AG04449 (cell line): ENCODE results near the gene CDC16.
A peak's percentile ranks its signal among the peaks of the same experiment; 100 is the strongest.

ENCODE experiments used
- CTCF ChIA-PET: fragments of 350-600 bp; formaldehyde crosslinking; extraction: SDS; loops from one replicate; lab custom pipeline; 2021; ENCODE audit warnings: antibody characterized with exemption; lab: Yijun Ruan, JAX
- POLR2A ChIA-PET: fragments of 400-600, 350-600 bp; formaldehyde crosslinking; extraction: SDS; loops from one replicate; lab custom pipeline; 2020; ENCODE audit warnings: antibody characterized with exemption, inconsistent platforms; lab: Yijun Ruan, JAX
- DNase-seq: peaks from one replicate; pipeline ENCODE4 v3.0.0-alpha.2; 2010; ENCODE audit warnings: low read depth, low spot score
- H3K4me3 ChIP-seq: 2 replicates; pipeline ENCODE4 v1.5.1; 2011; ENCODE audit warnings: low read depth, mild to moderate bottlenecking, control low read depth, low read length
- TF ChIP-seq, protein P1 (sequence below): IDR thresholded peaks from one replicate; pipeline ENCODE4 v1.5.1; 2011; ENCODE audit warnings: mild to moderate bottlenecking, moderate library complexity, low read length, control low read depth, inconsistent platforms; ENCODE audit not compliant: insufficient read depth; ENCODE audit errors: missing control alignments

CDC16 gene

DNA sequence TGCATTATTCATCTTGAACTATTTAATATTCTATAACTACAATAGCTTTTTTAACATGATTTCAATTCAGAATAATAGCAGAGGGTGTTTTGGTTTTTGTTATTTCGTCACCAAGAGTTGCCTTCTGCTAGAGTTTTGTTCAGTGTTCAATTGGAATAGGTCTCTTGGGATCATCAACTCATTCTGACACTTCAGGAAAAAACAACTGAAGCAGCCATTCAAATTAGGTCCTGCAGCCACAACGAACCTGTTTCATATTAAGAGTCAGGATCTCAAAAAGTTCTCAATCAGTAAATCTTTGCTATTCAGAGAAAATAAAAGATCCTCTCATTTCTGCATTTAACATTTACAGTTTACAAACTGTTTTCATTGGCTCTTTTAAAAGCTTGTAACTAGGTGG, 77.2 kb downstream of the CDC16 start:
- H3K4me3 ChIP-seq = no peak overlapping the region
- DNase-seq = no peak
- ChIA-PET POLR2A (no interaction called here), CTCF (no interaction called here)
- TF ChIP-seq, protein P1, sequence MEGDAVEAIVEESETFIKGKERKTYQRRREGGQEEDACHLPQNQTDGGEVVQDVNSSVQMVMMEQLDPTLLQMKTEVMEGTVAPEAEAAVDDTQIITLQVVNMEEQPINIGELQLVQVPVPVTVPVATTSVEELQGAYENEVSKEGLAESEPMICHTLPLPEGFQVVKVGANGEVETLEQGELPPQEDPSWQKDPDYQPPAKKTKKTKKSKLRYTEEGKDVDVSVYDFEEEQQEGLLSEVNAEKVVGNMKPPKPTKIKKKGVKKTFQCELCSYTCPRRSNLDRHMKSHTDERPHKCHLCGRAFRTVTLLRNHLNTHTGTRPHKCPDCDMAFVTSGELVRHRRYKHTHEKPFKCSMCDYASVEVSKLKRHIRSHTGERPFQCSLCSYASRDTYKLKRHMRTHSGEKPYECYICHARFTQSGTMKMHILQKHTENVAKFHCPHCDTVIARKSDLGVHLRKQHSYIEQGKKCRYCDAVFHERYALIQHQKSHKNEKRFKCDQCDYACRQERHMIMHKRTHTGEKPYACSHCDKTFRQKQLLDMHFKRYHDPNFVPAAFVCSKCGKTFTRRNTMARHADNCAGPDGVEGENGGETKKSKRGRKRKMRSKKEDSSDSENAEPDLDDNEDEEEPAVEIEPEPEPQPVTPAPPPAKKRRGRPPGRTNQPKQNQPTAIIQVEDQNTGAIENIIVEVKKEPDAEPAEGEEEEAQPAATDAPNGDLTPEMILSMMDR = no peak

DNA sequence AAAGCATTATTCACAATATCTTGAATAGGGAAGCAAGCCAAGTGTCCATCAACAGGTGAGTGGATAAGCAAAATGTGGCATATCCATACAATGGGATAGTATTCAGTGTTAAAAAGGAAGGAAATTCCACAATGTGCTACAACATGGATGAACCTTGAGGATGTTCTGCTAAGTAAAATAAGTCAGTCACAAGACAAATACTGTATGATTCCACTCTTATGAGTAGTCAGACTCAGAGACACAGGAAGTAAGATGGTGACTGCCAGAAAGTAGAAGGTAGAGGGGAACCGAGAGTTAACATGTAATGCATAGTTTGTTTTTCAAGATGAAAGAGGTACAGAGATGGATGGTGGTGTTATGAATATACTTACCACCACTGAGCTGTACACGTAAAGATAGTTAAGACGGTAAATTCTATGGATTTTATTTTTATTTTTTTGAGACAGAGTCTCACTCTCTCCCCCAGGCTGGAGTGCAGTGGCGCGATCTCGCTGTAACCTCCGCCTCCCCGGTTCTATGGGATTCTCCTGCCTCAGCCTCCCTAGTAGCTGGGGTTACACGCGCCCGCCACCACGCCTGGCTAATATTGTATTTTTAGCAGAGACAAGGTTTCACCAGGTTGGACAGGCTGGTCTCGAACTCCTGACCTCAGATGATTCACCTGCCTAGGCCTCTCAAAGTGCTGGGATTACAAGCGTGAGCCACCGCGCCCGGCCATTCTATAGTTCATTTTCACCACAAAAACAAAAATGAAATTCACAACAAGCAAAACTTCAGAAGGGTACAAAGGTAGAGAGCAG, 78.6 kb downstream of the CDC16 start:
- no peak for DNase-seq
- CTCF ChIA-PET = interaction anchor here (0.6 kb wide), 1 partner anchor 1306 kb away, joined by 3 read pairs; no protein-coding TSS in a partner anchor
- H3K4me3 ChIP-seq = peak overlapping the region; percentile 70
- POLR2A ChIA-PET = no interaction called here
- TF ChIP-seq, protein P1 = no peak

DNA sequence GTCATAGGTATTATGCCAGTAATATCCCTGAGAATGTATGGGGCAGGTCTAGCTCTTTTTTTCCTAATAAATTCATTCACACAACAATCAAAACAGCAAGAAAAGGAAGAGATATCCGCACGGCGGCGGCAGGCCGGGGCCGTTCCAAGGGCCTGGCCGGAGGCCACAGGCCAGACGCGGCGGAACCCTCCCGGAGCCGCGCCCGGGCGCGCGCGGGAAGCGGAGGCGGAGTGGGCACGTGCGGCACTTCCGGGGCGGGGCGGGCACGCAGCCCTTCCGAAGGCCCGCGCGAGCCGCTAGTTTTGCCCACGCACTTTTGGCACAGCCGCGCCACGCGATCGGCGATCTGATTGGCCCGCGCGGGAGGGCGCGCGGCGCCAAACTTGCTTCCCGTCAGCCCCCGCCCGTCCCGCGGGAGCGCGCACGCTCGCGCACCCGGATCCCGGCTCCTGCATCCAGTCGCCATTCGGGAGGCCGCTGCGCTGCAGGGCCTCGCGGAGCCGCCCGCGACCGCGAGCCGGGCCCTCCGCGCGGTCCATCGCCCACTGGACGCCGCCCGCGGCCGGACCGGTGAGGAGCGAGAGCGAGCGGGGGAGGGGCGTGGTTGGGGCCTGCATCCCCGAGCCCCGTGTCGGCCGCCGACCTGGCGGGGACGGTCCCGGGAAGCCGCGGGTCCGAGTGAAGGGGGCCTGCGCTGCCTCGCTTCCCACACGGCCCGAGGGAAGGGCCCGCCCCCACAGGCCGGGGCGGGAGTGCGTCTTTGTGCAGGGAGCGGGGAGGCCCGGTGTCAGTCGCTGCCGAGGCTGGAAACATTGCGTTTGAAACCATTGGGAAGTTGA, 79.6 kb downstream of the CDC16 start, which contains the start of gene CHAMP1:
Gene CHAMP1 (plus strand): TSS at position 430 of the 839 bp plus-strand sequence. CDS start 9,340 bp downstream, outside the sequence.
- ChIA-PET CTCF (no interaction called here), POLR2A (no interaction called here)
- peak within 1 kb of the TSS; percentile 70 for H3K4me3 ChIP-seq
- DNase-seq = peak; percentile 66
- TF ChIP-seq, protein P1 = no peak

DNA sequence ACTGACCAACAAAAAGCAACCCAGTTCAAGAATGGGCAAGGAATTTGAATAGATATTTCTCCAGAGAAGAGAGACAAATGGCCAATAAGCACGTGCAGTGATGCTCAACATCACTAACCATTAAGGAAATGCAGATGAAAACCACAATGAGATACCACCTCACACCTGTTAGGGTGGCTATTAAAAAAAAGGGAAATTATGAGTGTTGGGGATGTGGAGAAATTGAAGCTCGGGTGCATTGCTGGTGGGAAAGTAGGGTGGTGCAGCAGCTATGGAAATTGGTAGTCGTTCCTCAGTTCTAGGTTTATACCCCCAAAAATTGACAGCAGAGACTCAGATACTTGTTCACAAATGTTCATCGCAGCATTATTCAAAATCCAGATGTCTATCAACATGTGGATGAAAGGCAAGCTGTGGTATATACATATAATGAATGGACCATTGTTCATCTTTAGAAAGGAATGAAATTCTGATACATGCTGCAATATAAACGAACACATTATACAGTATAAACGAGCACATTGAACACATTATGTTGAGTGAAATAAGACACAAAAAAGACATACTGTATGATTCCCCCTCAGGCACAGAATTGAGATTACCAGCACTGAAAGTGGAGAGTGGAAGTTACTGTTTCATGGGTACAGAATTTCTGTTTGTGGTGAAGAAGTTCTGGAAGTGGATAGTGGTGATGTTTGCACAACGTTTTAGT, 80.5 kb downstream of the CDC16 start:
- ChIA-PET CTCF (no interaction called here), POLR2A (no interaction called here)
- TF ChIP-seq, protein P1 = no peak
- peak overlapping the region; percentile 70 for H3K4me3 ChIP-seq
- no peak for DNase-seq

DNA sequence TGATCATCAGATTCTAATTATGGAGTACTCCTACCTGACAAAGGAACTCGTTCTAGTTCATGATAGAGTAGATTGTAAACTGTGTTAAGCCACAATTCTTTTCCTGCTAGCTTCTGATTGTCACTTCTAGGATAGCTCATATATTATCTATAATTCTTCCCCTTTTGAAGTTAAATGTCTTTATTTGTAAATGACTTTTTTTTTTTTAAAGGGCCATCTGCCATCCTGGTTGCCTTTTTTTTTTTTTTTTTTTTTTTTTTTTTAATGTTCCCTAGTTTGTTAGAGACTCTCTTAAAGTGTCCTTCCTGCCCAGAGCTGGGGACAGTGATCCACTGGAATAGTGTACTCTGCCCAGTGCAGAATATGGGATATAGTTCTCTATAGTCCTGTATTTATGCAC, 83.9 kb downstream of the CDC16 start:
- no peak for DNase-seq
- H3K4me3 ChIP-seq = no peak overlapping the region
- CTCF ChIA-PET = interaction anchor here (1.2 to 1.3 kb wide), 2 partner anchors 11 to 19 kb away, joined by 3 read pairs; no protein-coding TSS in a partner anchor
- TF ChIP-seq, protein P1 = no peak
- POLR2A ChIA-PET = interaction anchor here (1.9 kb wide), 1 partner anchor 54 kb away, joined by 10 read pairs; no protein-coding TSS in a partner anchor
